GM19025 (cell line): ENCODE data around the gene CD209.

Experiments used
- ATAC-seq: cut with Tn5 transposase; IDR thresholded peaks from one replicate; pipeline ENCODE4 v1.9.1; 2021; ENCODE audit warnings: mild to moderate bottlenecking, low read depth, moderate library complexity; ENCODE audit not compliant: unreplicated experiment

The CD209 gene

DNA sequence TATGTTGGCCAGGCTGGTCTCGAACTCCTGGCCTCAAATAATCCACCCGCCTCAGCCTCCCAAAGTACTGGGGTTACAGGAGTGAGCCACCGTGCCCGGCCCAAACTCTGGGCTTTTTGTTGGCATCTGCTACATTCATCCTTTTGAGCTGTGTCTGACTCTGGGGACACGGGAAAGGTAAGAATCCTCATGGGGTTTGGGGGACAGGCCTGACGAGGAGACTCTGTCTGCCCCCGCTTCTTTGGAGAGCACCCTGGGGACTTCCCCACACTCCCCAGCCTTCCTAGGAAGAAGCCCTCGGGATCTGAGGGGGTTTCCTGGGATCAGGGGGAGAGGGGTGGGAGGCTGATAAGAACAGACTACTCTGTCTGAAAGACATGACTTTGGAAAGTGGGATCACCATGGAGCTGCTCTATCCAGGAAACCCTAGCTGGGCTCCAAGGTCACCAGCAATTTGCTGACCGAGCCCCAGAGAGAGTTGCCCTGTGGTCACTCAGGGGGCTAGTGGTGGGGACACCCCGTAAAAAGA, 37.3 kb downstream of the CD209 start:
- ATAC-seq: no peak

DNA sequence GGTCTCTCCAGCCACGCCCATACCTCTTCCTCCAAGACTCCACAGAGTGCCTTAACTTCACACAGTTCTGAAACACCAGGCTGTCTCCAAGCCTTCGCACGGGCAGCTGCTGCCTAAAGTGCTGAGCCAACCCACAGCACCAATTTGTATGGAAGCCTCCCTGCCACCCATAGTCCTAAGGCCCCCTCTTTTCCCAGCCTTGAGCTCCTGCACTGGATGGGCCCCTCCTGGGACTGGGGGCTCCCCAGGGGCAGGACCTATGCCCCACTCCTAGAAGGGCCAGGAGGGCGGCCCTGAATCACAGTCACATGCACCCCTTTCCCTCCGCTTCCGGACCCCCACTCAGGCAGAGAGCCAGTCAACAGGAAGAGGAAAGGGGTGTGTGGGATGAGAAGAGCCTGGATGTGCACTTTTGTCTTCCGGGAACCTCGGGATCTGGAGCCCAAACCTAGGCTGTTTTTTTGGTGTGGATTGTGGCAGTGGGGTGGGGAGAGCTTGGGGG, 40.3 kb downstream of the CD209 start:
- no peak for ATAC-seq

DNA sequence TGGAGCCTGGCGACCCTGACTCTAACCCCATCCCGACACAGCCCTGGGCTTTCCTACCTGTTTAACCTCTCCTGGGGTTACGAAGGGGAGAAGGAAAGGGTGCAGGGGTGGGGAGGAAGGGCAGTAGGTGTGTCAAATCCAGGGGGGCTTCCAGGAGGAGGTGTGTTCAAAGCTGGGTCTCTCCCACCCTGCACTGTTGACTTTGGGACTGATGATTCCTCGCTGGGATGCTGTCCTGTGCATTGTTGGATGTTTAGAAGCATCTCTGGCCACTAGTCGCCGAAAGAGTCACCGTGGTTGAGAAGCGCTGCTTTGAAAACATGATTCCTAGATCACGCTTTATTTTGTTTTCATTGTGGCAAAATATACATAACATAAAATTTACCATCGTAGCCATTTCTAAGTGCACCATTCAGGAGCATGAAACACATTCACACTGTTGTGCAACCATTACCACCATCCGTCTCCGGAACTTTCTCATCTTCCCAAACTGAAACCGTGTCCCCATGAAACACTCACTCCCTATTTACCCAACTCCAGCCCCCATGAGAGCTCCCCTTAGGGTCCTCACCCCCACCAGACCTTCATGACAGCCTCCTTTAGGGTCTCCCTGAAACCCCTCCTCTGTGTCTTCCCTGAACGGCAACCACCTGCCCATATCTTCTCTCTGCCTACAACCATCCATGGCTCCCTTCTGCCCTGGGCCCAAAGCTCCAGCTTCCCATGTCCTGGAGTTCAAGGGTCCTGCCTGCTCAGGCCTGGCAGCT, 41.0 kb downstream of the CD209 start:
- no peak for ATAC-seq

DNA sequence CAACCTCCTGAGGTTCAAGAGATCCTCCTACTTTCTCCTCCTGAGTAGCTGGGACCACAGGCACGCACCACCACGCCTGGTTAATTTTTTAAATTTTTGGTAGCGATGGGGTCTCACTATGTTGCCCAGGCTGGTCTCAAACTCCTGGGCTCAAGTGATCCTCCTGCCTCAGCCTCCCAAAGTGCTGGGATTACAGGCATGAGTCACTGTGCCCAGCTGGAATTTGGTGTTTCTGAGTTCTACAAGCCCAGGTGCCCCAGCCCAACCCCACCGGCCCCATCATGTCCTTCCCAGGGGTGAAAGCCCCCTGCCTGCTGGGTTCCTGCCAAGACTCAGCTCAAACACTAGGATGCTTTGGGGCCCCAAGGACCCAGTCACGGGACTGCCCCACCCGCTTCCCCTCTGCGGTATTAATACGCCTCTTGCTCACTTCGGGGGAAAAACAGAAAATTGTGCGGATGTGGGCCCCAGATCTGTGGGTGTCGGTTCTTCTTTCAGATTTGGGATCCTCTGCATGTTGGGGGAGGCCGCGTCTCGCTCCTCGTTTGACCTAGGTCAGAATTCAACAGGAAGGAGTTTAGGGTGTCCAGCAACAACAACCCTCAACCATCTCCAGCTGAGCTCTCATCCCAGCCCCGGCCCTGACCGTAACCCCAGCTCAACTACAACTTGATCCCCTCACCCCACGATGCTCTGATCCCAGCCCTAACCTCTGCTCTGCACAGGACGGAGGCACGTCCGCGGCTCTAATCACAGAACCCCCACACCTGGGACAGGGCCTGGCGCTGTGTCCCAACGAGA, 41.7 kb downstream of the CD209 start:
- ATAC-seq: peak; percentile 42

DNA sequence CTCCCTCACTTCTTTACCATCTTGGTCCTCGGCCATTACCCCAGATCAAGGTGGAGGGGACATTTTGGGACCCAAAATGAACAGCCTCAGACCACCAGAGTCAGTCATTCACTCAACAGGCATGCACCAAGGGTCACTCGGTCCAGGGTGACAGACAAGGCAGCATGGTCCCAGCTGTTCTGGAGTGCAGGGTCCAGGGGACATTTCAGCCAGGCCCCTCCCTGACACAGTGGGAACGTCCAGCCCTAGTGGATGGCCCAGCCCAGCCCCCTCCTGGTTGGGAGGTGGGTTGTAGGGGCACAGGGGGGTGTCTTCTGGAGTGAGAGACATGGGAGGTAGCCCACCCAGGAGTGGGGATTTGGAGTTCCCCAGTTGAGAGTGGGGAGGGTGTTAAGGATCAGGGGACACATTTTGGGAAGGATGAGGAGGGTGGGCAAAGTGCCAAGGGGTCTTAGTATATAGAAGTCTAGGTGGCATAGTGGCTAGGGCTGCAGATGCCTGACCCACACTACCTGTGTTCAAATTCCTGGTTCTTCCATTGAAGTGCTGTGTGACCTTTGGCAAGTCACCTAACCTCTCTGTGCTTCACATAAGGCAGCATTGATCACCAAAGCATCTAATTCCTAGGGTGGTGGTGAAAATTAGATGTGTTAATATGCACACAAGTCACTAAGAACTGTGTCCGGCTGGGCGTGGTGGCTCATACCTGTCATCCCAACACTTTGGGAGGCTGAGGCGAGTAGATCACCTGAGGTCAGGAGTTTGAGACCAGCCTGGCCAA, 42.9 kb downstream of the CD209 start:
- ATAC-seq: no peak

DNA sequence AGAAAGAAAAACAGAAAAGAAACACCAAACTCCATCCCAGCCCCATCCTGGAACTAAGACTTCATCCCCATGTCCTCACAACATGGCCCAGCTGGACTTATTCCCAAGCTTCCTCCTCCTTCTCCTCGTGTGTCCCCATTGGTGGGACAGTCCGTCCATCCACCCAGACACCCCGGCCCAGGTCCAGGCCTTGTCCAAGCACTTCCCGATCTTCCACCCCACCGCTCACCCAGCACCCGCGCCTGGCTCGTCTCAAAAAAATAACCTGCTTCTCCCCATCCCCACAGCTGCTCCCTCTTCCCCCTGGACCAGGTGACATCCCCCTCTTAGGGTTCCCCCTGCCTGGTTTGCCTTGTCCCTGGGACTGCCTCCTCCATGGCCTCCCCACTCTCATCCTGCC, 44.0 kb downstream of the CD209 start:
- no peak for ATAC-seq

DNA sequence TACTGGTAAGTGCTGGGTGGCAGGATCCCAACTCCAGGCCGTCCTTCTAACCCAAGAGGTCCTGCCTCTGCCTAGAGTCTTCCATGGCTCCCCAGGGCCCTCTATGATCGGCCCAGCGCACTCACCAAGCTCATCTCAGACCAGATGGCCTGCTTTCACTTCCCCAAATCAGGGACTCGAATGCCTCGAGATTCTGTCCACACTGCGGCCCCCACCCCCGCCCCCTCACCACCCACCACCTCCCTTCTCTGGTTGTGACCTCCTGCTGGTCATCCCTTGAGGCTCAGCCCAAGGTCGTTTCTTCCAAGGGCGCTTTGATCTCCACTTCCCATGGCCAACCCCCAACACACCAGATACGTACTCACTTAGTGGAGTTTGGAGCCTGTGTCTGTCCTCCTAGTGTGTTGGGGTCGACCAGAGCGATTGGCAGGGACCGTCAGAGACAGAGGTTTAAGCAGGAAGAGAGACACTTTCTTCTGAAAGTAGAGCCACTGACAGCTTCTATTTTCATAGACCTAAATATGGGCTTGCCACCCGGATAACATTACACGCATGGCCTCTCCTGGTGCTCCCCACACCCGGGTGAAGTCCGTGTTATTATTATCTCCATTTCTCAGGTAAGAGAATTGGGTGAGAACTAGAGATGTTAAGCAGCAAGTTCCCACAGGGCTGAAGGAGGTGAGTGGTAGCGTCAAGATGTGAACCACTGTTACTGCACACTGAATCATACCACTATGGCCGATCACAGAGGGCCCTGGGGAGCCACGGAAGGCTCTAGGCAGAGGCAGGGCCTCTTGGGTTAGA, 45.5 kb downstream of the CD209 start, which contains the start of gene FCER2:
FCER2 (minus strand) TSS at position 478 of the 804 bp plus-strand sequence. CDS start 2,371 bp downstream, outside the sequence.
- peak; percentile 52 for ATAC-seq

DNA sequence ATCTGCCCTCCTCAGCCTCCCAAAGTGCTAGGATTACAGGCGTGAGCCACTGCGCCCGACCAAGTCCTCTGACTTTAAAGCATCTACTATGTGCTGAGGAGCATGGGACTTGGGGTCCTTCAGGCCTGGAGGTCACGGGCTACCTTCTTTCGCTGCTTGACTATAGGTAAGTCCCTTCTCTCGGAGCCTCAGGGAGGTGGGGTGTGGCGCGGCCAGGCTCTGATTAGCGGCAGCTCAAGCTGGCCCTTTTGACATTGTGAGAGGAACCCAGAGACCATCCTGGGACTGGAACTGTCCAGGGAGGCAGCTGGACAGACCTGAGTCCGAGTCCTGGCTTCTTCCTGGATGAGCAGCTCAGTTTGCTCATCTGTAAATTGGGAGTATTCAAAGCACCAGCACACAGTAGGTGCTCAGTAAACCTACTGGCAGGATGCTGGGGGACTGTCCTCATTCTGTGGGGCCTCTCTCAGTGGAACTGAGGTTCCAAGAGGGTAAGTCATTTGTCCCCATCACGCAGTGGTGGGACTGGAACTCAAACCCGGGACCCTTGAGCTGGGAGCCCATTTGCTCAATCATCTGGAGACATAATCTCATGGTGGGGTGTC, 46.2 kb downstream of the CD209 start:
- no peak for ATAC-seq

DNA sequence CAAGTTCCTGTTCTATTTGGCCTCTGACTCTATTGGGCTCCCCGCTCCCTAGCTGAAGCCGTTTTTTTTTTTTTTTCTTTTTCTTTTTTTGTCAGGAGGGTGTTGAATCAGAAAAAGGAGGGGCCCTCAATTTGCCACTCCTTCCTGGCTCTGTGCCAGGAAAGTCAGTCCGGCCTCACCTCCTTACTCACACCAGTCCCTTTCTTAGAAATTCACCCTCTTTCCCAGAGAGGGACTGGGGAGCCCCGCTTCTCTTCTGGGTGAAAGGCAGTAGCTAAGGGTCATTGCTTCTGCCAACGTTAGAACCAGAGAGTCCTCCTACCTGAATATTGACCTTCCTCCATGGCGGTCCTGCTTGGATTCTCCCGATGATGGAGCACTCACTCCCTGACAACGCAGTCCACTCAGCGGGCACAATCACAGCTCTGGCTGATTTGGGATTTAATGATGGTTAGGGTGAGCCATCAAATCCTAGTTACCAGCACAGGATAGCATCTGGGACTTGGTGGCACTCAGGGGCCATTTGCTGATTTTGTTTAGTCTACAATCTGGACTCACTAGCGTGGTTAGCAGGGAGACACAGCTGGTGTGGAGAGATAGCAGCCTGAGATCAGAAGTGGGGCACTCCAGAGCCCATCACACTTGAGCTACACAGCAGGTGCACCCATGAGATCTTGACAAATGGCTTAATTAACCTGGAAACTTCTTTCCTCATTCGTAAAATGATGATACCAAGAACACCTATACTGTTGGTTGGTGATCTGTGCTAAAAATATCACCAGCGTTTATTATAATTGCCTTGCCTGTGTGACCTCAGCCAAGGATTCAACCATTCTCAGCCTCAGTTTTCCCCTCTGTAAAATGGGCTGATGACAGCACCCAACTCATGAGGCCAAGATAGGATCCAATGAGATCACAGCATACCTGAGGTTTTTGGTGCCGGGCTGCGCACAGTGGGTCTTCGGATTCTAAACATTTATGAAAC, 47.6 kb downstream of the CD209 start:
- ATAC-seq: no peak

DNA sequence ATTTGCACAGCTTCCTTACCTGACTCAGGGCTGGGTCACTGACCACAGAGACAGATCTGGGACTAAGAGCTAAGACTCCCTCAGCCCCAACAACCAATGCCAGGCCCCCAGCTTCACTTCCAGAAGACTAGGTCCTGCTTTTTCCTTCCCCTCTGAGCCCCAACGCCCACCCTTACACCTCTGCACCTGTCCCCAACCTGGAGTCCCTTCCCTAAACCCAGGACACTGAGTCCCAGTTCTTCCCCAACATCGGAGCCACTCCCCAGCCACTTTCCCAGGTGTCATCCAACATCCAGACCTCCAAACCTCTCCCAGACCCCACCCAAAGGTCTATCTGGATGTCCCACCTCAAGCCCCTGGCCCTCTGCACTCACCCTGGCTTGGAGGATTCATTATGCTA, 48.3 kb downstream of the CD209 start:
- ATAC-seq: no peak

DNA sequence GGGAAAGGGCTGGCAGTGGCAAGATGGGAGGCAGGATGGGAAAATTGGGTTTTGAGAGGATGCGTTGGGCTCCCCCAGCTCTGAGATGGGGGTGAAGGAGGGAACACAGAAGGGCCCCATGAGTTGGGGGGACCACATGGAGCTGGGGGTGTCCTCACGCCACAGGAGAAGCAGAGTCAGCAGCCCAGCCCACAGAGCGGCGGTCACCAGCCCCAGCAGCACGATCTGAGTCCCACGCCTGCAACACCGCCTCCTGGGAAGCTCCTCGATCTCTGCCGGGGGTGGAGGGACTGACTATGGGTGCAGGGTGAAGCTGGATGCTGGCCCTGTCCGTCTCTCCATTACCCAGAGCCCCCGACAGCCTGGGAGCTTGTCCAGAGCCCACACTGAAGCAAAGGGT, 48.8 kb downstream of the CD209 start:
- ATAC-seq: no peak

DNA sequence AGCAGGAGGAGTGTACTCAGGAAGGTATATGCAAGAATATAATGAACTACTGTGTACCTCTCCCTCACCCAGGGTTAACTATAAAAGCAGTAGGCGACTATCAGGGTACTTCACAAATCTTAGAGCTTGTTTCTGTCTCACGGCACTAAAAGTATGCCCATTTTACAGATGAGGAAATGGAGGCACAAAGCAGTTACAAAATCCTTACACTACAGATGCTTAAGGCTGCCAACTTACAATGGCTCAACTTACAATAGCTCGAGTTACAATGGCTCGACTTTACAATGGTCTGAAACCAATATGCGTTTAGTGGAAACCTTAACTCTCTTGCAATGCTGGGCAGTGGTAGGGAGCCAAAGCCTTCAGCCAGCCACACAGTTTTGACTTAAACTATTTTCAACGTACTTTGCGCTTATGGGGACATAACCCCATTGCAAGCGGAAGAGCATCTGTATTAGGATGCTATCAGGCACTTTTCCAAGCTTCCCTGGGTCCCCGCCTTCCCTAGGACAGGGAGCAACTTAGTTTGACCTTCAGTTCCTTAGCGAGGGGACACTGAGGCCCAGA, 49.5 kb downstream of the CD209 start:
- no peak for ATAC-seq

DNA sequence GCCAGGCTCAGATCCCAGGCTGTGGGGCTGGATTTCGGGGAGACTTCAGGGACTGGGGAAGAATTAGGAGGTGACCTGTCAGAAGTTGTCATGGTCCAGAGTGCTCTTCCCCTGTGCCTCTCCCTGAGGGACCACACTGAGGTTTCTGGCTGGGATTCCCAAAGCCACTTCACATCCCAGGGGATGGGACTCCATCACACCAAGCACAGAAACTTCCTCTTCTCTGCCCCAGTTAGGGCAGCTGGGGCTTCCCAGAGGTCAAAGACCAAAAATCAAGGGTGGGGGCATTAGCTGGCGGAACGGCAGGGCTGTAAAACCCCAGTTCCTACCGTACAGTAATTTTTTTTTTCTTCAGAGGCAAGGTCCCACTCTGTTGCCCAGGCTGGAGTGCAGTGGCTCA, 52.8 kb downstream of the CD209 start:
- ATAC-seq: no peak

DNA sequence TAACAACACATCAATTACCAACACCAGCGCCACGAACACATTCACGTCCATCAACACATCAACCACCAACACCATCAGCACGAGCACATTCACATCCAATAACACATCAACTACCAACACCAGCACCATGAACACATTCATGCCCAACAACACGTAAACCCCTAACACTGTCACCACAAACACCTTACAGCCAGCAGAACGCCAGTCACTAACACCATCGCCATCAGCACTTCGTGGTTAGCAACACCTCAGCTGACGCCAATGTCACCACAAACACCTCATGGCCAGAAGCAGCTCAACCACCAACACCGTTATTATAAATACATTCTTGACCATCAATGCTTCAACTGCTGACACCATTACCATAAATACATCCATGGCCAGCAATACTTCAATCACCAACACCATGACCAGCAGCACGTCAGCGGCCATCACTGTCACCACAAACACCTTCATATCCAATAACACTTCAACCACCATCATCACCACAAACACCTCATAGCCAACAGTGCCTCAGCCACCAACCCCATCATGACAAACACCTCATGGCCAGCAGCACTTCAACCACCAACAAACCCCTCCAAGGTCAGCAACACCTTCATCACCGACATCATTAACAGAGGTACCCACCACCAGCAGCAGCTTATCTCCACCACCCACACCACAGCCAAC, 54.8 kb downstream of the CD209 start:
- no peak for ATAC-seq

DNA sequence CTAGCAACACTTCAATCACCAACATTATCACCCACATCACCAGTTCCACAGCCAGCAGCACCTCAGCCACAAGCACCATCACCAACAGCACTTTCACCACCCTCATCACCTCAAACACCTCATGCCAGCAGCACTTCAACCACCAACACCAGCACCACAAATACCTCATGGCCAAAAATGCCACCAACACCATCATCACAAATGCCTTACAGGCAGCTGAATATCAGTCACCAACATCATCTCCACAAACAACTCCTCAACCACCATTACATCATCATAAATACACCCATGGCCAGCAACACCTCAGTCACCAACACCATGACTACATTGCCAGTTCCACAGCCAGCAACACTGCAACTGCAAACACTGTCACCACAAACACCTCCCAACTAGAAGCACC, 55.8 kb downstream of the CD209 start:
- ATAC-seq: no peak

DNA sequence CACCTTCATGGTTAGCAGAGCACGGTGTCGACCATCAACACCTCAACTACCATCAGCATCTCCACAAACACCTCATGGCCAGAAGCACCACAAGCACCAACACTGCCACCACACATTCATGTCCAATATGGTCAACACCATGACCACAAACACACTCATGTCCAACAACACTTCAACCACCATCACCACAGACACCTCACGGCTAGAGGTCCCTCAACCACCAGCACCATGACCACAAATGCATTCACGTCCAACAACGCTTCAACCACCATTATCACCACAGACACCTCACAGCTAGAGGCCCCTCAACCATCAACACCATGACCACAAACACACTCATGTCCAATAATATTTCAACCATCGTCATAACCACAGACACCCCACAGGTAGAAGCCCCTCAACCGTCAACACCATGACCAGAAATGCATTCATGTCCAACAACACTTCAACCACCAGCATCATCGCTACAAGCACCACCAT, 56.5 kb downstream of the CD209 start:
- ATAC-seq: no peak
